Testis (tissue), 2 donors: ENCODE results near the gene ST3GAL6.

Experiments
- CTCF ChIP-seq, 3 experiments: fragments of 450-650 bp in 2 of 3; fragments of 200-600 bp in 1 of 3; sonication (generic) in 1 of 3; IDR thresholded peaks; one replicate each; pipeline ENCODE4 v1.5.1; 2016 to 2019; ENCODE audit warnings: antibody characterized with exemption in 3 of 3, mild to moderate bottlenecking in 2 of 3, moderate library complexity in 1 of 3
- POLR2A ChIP-seq: fragments of 450-650 bp; IDR thresholded peaks from one replicate; pipeline ENCODE4 v1.6.1; 2017; ENCODE audit warnings: antibody characterized with exemption, mild to moderate bottlenecking, moderate library complexity

- TF ChIP-seq POLR2A (no peak), CTCF (IDR thresholded peaks at IDR 0.05) (no peak)
Observed at GRCh38 chr3:98814817-98815420, 51.8 kb downstream of the ST3GAL6 start.
